ENCODE data around the gene RPS6KA3. TPM values are rescaled to one million over a fixed set of nuclear protein-coding genes. Genes with fewer than 3 reads are reported as not detected.

The RPS6KA3 gene
- total and polyA plus RNA-seq, 2 experiments from 2014 or later = 38.6 to 99.4 TPM

- no peaks in the 10 kb centered on the region for H3K36me3 ChIP-seq (replicated peaks; ENCODE audit: insufficient read depth, low read depth)
- no peaks in the 10 kb centered on the region for H4K20me1 ChIP-seq (ENCODE audit: insufficient read depth, poor library complexity, severe bottlenecking)
- no peaks in the 10 kb centered on the region for H3K9me3 ChIP-seq (ENCODE audit: low read depth)
- H3K27me3 ChIP-seq = no peaks in the 10 kb centered on the region
- no peak overlapping the region for H2AFZ ChIP-seq
- 81% methylated on average over 4 of the region's 4 CpGs for WGBS (ENCODE audit: low lambda C conversion rate, missing lambda C conversion rate)
- peaks cover 10% of the 10 kb centered on the region for H3K79me2 ChIP-seq
- no peak for DNase-seq (ENCODE audit: low spot score)
- H3K27ac ChIP-seq = no peak overlapping the region
- no peak for TF ChIP-seq EZH2phosphoT487 (IDR thresholded peaks at IDR 0.05; ENCODE audit: low read depth, severe bottlenecking, unreplicated experiment)
- no peak for TF ChIP-seq EZH2 (IDR thresholded peaks at IDR 0.05; ENCODE audit: borderline replicate concordance)
- TF ChIP-seq, protein P1, sequence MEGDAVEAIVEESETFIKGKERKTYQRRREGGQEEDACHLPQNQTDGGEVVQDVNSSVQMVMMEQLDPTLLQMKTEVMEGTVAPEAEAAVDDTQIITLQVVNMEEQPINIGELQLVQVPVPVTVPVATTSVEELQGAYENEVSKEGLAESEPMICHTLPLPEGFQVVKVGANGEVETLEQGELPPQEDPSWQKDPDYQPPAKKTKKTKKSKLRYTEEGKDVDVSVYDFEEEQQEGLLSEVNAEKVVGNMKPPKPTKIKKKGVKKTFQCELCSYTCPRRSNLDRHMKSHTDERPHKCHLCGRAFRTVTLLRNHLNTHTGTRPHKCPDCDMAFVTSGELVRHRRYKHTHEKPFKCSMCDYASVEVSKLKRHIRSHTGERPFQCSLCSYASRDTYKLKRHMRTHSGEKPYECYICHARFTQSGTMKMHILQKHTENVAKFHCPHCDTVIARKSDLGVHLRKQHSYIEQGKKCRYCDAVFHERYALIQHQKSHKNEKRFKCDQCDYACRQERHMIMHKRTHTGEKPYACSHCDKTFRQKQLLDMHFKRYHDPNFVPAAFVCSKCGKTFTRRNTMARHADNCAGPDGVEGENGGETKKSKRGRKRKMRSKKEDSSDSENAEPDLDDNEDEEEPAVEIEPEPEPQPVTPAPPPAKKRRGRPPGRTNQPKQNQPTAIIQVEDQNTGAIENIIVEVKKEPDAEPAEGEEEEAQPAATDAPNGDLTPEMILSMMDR (IDR thresholded peaks at IDR 0.05; ENCODE audit: poor library complexity) = no peak
- H3K9me2 ChIP-seq (replicated peaks; ENCODE audit: insufficient read depth) = no peaks in the 10 kb centered on the region
- no peak overlapping the region for H3K4me3 ChIP-seq
- no peak overlapping the region for H3K4me2 ChIP-seq
- no peaks in the 10 kb centered on the region for H3K4me1 ChIP-seq (ENCODE audit: insufficient read depth)
These were observed 3.3 kb upstream of the RPS6KA3 start for GRCh38 chrX:20269848-20270561.

DNA sequence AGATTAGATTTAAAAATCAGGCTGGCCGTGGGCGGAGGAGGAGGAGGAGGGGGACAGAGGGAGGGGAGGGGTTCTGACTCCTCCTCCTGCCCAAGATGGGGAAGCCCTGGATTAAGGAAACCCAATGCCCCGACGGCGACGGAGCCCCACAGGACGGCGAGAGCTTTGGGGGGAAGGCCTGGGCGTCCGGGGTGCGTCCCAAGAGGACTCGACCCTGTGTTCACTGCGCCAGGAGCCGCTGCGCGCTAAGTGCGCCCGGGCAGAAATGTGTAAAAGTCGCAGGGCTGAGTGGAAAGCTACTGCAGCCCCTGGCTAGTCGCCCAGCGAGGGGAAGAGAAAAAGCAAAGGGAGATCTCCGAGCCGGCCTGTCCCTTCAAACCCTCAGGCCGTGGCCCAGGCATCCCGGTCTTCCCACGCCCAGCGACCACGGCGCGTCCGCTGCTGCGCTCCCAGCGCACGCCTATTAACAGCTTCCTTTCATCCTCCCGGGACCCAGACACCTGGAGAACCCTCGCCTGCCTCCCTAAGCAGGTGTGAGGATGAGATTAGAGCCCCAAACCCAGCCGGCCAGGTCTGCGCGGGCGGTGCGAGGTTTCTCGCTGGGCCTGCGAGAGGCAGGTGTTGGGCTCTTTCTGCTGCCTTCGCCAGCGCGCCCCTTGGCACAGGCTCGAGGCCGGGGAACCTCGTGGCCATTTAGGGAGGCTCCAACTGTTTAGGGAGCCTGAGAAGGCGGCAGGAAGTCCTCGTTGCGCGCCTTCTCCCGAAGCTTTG lies 1.4 kb upstream of the RPS6KA3 start:
- no peaks in the 10 kb centered on the region for H3K9me2 ChIP-seq (replicated peaks; ENCODE audit: insufficient read depth)
- TF ChIP-seq, protein P1 (IDR thresholded peaks at IDR 0.05; ENCODE audit: poor library complexity) = no peak
- no peak for TF ChIP-seq EZH2 (IDR thresholded peaks at IDR 0.05; ENCODE audit: borderline replicate concordance)
- no peak for TF ChIP-seq EZH2phosphoT487 (IDR thresholded peaks at IDR 0.05; ENCODE audit: low read depth, severe bottlenecking, unreplicated experiment)
- peak overlapping the region; percentile 81 for H3K27ac ChIP-seq
- peaks cover 28% of the 10 kb centered on the region for H3K79me2 ChIP-seq
- no peaks in the 10 kb centered on the region for H3K36me3 ChIP-seq (replicated peaks; ENCODE audit: insufficient read depth, low read depth)
- H2AFZ ChIP-seq = peak overlapping the region; percentile 70
- peaks cover 5% of the 10 kb centered on the region for H3K4me1 ChIP-seq (ENCODE audit: insufficient read depth)
- DNase-seq (ENCODE audit: low spot score) = peak; percentile 49
- peak overlapping the region; percentile 55 for H3K4me3 ChIP-seq
- peak overlapping the region; percentile 87 for H3K4me2 ChIP-seq
- H3K27me3 ChIP-seq = no peaks in the 10 kb centered on the region
- H3K9me3 ChIP-seq (ENCODE audit: low read depth) = no peaks in the 10 kb centered on the region
- H4K20me1 ChIP-seq (ENCODE audit: insufficient read depth, poor library complexity, severe bottlenecking) = peaks cover 3% of the 10 kb centered on the region
- 55% methylated on average over 51 of the region's 54 CpGs for WGBS (ENCODE audit: low lambda C conversion rate, missing lambda C conversion rate)

GRCh38 chrX:20267607-20267930 lies 860 bp upstream of the RPS6KA3 start:
- peaks cover 5% of the 10 kb centered on the region for H3K4me1 ChIP-seq (ENCODE audit: insufficient read depth)
- no peaks in the 10 kb centered on the region for H3K9me3 ChIP-seq (ENCODE audit: low read depth)
- peaks cover 5% of the 10 kb centered on the region for H4K20me1 ChIP-seq (ENCODE audit: insufficient read depth, poor library complexity, severe bottlenecking)
- peak overlapping the region; percentile 87 for H3K4me2 ChIP-seq
- H3K27ac ChIP-seq = peak overlapping the region; percentile 81
- H3K79me2 ChIP-seq = peaks cover 33% of the 10 kb centered on the region
- peak overlapping the region; percentile 55 for H3K4me3 ChIP-seq
- H3K36me3 ChIP-seq (replicated peaks; ENCODE audit: insufficient read depth, low read depth) = no peaks in the 10 kb centered on the region
- no peaks in the 10 kb centered on the region for H3K27me3 ChIP-seq
- no peak for DNase-seq (ENCODE audit: low spot score)
- TF ChIP-seq EZH2 (IDR thresholded peaks at IDR 0.05; ENCODE audit: borderline replicate concordance) = no peak
- 42% methylated on average over 13 of the region's 14 CpGs for whole genome bisulfite sequencing (ENCODE audit: low lambda C conversion rate, missing lambda C conversion rate)
- H3K9me2 ChIP-seq (replicated peaks; ENCODE audit: insufficient read depth) = no peaks in the 10 kb centered on the region
- peak overlapping the region; percentile 70 for H2AFZ ChIP-seq
